PC-9 (cell line): ENCODE results near the gene SIK3.

Experiments
- CTCF ChIP-seq: fragments of 200-600 bp; sonication (generic); conservative IDR thresholded peaks from 2 replicates; pipeline ENCODE4 v1.6.1; 2017; ENCODE audit warnings: mixed run types, antibody characterized with exemption, mild to moderate bottlenecking, moderate library complexity
- EZH2 ChIP-seq: fragments of 200-600 bp; sonication (generic); IDR thresholded peaks from 2 replicates; pipeline ENCODE4 v1.8.0; 2017; ENCODE audit warnings: antibody characterized with exemption, low read depth

DNA sequence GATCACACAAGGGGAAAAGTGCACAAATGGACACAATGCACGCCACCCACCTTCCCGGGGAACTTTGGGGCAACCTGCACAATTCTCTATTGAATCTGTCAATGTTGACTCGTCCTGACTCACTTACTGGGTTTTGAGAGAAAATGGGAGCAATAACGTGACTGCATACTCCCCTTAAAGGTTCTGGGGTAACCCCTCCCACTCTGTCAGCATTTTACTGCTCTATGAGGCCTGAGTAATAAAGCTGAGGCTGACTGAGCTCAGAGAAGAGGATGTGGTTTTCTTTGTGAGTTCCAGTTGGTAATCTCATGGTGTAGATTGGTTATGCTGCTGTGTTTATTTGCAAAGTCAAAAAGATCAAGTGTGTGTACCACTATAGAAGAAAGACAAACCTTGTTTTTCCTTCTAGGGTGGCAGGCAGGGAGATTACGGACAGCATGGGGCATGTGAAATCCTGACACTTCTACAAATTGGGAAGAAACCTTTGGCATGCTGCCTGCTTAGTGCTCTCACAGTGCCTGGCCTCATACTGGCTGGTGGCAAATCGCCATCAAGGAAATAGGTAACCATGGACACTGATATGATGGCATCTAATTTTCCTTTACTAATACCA lies 244.7 kb downstream of the SIK3 start:
- TF ChIP-seq CTCF = no peak
- no peak for TF ChIP-seq EZH2
